Measurements from ENCODE around the gene BANP.

DNA sequence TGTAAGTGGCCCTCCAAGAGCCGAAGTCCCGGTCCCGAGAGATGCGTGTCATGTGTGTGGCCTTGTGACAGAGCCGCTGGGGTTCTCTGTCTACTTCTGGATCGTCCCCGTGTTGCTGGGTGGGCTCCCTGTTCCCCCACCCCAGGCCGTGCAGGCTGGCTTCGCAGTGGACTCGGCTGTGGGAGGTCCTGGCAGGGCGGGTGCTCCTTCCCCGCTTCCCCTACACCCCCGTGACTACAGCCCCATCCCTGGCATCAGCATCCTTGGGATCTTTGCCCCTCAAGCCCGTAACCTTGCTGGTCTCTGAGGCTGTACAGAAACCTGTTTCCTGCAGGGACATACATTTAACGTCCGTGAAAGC is 136.3 kb downstream of the BANP start:
- TF ChIP-seq, protein P1, sequence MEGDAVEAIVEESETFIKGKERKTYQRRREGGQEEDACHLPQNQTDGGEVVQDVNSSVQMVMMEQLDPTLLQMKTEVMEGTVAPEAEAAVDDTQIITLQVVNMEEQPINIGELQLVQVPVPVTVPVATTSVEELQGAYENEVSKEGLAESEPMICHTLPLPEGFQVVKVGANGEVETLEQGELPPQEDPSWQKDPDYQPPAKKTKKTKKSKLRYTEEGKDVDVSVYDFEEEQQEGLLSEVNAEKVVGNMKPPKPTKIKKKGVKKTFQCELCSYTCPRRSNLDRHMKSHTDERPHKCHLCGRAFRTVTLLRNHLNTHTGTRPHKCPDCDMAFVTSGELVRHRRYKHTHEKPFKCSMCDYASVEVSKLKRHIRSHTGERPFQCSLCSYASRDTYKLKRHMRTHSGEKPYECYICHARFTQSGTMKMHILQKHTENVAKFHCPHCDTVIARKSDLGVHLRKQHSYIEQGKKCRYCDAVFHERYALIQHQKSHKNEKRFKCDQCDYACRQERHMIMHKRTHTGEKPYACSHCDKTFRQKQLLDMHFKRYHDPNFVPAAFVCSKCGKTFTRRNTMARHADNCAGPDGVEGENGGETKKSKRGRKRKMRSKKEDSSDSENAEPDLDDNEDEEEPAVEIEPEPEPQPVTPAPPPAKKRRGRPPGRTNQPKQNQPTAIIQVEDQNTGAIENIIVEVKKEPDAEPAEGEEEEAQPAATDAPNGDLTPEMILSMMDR (IDR thresholded peaks at IDR 0.05) = no peak
- TF ChIP-seq GTF2I (CRISPR knock-in tag; conservative IDR thresholded peaks at IDR 0.05) (no peak), JUN (CRISPR knock-in tag; IDR thresholded peaks at IDR 0.05) (no peak), ELF4 (CRISPR knock-in tag; IDR thresholded peaks at IDR 0.05; ENCODE audit: low read depth) (no peak), JAZF1 (CRISPR knock-in tag; IDR thresholded peaks at IDR 0.05) (no peak), SMAD4 (CRISPR knock-in tag; IDR thresholded peaks at IDR 0.05) (no peak)
- TF ChIP-seq, protein P2, sequence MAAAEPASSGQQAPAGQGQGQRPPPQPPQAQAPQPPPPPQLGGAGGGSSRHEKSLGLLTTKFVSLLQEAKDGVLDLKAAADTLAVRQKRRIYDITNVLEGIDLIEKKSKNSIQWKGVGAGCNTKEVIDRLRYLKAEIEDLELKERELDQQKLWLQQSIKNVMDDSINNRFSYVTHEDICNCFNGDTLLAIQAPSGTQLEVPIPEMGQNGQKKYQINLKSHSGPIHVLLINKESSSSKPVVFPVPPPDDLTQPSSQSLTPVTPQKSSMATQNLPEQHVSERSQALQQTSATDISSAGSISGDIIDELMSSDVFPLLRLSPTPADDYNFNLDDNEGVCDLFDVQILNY (CRISPR knock-in tag; IDR thresholded peaks at IDR 0.05) = no peak
- TF ChIP-seq, protein P3, sequence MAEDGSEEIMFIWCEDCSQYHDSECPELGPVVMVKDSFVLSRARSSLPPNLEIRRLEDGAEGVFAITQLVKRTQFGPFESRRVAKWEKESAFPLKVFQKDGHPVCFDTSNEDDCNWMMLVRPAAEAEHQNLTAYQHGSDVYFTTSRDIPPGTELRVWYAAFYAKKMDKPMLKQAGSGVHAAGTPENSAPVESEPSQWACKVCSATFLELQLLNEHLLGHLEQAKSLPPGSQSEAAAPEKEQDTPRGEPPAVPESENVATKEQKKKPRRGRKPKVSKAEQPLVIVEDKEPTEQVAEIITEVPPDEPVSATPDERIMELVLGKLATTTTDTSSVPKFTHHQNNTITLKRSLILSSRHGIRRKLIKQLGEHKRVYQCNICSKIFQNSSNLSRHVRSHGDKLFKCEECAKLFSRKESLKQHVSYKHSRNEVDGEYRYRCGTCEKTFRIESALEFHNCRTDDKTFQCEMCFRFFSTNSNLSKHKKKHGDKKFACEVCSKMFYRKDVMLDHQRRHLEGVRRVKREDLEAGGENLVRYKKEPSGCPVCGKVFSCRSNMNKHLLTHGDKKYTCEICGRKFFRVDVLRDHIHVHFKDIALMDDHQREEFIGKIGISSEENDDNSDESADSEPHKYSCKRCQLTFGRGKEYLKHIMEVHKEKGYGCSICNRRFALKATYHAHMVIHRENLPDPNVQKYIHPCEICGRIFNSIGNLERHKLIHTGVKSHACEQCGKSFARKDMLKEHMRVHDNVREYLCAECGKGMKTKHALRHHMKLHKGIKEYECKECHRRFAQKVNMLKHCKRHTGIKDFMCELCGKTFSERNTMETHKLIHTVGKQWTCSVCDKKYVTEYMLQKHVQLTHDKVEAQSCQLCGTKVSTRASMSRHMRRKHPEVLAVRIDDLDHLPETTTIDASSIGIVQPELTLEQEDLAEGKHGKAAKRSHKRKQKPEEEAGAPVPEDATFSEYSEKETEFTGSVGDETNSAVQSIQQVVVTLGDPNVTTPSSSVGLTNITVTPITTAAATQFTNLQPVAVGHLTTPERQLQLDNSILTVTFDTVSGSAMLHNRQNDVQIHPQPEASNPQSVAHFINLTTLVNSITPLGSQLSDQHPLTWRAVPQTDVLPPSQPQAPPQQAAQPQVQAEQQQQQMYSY (CRISPR knock-in tag; IDR thresholded peaks at IDR 0.05) = no peak

Data from WTC11 (cell line).